RWPE1 (cell line): ENCODE measurements around the gene TM9SF4.

ENCODE experiments used
- CTCF ChIA-PET: fragments of 350-600 bp; sonication (Branson Sonifier 250); formaldehyde crosslinking; extraction: SDS; loops from one replicate; lab custom pipeline; 2021; lab: Yijun Ruan, JAX
- POLR2A ChIA-PET: fragments of 400-600 bp; formaldehyde crosslinking; extraction: SDS; loops from one replicate; lab custom pipeline; 2020; ENCODE audit warnings: antibody characterized with exemption; ENCODE audit not compliant: low non-redundant PET; lab: Yijun Ruan, JAX
- DNase-seq: peaks from one replicate; pipeline ENCODE4 v3.0.0; 2012; ENCODE audit warnings: low spot score
- H3K27ac ChIP-seq: fragments of 450-650 bp; 2 replicates; pipeline ENCODE4 v1.5.1; 2017
- TF ChIP-seq, protein P1 (sequence below): fragments of 450-650 bp; conservative IDR thresholded peaks from 2 replicates; pipeline ENCODE4 v1.5.1; 2017; ENCODE audit warnings: low read depth, mild to moderate bottlenecking

Gene TM9SF4

DNA sequence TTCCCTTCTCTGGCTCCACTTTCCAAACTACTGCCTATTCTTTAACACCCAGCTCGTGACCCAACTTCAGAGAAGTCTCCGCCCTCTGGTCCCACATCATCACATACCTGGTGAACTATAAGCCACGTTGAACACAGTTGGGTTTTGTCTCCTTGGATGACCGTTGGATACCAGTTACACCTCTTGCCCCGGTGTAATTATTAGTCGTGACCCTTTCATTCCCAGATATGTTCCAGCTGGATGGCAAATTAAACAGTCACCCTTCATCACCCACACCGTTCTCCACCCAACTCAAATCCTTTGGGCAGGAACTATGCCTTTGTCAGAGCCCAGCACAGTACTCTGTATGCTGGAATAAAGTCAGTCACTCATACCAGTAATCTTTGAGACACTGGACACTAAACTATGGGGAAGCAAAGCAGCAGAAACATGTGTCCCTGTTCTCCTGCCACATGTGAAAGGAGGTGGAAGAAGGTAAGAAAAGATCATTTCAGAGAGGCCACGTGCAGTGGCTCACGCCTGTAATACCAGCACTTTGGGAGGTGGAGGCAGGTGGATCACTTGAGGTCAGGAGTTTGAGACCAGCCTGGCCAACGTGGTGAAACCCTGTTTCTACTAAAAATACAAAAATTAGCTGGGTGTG is 75.6 kb downstream of the TM9SF4 start:
- no peak overlapping the region for H3K27ac ChIP-seq
- ChIA-PET POLR2A (no interaction called here), CTCF (no interaction called here)
- TF ChIP-seq, protein P1, sequence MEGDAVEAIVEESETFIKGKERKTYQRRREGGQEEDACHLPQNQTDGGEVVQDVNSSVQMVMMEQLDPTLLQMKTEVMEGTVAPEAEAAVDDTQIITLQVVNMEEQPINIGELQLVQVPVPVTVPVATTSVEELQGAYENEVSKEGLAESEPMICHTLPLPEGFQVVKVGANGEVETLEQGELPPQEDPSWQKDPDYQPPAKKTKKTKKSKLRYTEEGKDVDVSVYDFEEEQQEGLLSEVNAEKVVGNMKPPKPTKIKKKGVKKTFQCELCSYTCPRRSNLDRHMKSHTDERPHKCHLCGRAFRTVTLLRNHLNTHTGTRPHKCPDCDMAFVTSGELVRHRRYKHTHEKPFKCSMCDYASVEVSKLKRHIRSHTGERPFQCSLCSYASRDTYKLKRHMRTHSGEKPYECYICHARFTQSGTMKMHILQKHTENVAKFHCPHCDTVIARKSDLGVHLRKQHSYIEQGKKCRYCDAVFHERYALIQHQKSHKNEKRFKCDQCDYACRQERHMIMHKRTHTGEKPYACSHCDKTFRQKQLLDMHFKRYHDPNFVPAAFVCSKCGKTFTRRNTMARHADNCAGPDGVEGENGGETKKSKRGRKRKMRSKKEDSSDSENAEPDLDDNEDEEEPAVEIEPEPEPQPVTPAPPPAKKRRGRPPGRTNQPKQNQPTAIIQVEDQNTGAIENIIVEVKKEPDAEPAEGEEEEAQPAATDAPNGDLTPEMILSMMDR: no peak
- DNase-seq: no peak

DNA sequence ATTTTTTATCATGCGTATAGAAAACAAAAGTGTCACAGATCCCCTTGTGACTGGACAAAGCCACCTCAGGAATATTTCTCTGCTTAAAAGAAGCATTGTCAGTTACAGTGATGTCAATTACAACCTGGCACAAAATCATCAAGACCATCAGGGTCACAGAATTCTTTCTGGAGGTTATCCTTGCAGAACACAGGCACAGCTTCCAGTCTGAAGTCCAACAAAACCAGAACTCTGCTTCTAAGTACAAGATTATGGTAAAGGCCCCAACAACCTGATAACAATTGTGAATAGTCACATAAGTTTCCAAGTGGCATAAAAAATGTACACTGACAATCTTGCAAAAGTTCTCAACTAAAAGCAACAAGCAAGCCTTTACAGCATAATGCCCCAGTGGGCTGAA is 77.0 kb downstream of the TM9SF4 start:
- DNase-seq: no peak
- TF ChIP-seq, protein P1: no peak
- ChIA-PET POLR2A (no interaction called here), CTCF (interaction anchor here (0.7 kb wide), 2 partner anchors 157 to 522 kb away, joined by 3 read pairs; no protein-coding TSS in a partner anchor)
- no peak overlapping the region for H3K27ac ChIP-seq

DNA sequence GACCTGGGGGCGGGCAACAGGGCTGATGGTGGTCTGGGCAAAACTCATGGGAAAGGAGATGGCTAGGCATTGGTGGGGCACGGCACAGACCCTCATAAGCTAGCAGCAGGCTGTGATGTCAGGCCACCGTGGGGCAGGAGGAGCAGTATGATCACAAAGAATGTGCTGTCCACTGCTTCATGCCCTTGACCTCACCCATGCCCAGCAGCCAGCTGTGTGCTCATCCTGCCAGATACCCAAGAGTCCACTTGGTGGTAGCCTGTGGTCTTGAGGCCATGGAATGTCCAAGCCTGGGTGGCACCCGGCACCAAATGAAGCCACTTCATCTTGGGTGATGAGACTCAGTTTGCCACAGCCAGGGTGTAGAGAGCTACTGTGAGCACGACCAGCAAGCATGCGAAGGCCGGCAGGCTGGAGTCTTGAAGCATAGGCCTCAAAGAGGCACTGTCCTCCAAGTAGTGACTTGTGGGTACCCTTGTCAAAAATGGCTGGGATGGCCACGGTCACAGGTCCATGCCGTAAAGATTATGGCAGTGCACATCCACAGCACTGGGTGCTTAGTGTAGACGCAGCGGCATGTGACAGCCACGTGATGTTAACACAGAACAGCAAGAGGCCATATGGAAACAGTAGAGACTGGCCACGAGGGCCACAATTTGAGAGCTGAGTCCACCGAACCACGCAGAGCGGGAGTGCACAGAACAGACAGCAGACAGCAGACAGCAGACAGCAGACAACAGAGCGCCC is 79.0 kb downstream of the TM9SF4 start:
- ChIA-PET CTCF (interaction anchor here (0.6 kb wide), 1 partner anchor 12 kb away, joined by 3 read pairs; no protein-coding TSS in a partner anchor), POLR2A (no interaction called here)
- no peak overlapping the region for H3K27ac ChIP-seq
- no peak for DNase-seq
- TF ChIP-seq, protein P1: no peak

DNA sequence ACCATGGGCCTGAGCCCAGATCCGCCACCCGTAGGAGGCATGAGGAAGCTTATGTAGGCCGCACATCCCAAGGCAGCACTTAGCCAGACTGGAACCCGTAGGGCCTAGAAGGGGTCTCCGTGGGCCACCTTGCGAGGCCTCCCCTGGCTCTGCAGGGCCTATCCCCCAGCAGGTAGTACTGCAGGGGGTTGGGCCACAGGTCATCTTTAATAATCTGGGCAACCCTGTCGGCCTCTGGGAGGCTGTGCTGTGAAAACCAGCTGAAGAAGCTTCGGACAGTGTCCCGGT is 79.6 kb downstream of the TM9SF4 start:
- CTCF ChIA-PET: interaction anchor here (0.6 kb wide), 1 partner anchor 385 kb away, joined by 3 read pairs; no protein-coding TSS in a partner anchor
- DNase-seq: no peak
- H3K27ac ChIP-seq: no peak overlapping the region
- TF ChIP-seq, protein P1: no peak
- POLR2A ChIA-PET: no interaction called here

DNA sequence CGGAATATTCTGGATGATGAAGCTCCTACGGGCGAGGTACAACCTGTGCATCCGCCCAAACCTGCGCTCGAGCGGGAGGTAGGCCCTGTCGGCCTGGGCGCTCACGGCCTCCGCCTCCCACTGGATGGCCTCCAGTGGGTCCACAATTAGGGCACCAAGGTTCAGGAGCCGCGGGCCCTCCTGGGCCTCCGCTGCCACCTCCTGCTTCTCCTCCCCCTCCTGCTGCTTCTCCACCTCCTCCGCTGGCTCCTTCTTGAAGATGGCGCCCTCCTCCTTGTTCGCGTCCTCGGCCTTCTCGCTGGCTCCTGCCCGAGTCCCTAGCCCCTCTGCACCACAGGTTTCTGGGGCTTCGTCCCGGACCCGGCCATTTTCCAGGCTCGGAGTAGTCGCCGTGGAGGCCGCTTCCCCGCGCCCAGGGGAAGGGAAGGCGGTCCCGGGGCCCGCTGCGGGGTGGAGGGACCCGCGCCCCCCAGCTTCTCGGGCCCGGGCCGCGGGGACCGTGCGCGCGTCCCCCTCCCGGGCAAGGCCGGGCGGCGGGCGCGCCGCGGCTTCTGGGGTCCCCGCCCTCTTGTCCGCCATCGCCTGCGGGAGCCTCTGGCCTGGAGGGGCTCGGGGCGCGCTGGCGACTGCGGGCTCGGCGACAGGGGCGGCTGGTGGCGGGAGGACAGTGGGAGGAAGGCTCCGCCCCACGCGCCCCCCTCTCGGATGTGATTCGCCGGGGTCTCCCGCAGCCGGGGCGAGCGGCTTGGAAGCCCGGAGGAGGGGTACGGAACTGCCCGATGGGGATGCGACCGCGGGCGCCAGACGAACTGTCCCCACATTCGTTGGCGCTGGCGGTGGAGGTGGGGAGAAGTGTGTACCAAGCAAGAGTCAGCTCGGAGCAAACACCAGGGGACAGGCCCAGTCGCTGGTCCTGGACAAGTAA is 80.4 kb downstream of the TM9SF4 start:
- ChIA-PET POLR2A (no interaction called here), CTCF (interaction anchor here (0.6 kb wide), 1 partner anchor 386 kb away, joined by 3 read pairs; no protein-coding TSS in a partner anchor)
- TF ChIP-seq, protein P1: no peak
- peak overlapping the region; percentile 29 for H3K27ac ChIP-seq
- no peak for DNase-seq

DNA sequence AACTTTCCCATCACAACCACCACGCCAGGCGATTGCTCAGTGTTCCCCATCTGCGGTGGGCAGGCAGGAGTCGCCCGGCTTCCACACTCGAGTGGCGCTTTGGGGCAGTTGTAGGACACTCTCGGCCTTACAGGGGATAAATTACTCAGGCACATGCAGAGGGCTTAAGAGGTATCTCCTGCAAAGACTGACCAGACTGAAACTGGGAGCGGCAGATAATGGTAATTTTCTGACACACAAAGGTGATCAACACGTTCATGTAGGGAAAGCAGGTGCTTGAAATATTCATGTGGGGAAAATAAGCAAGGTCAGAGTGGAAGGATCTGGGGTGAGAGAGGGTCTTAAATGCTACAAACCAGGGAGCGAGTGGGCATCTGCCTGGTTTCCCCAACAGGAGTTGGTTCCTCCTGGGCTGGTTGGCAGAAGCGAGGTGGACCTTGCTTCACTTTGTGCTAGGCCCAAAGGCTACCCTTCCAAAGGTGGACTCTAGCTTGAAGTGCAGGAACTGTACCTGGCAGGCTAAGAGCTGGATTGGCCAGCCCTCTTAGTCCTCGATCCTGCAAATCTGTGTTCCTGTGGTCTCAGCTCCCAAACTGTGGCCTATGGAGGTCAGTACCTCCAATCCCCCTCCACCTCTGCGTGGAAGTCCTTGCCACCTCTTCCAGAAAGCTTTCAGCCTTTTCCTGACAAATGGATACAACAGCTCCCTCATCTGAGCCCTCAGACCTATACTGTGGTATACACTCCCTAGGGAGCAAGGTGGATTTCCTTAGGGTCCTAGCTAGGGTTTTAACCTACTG is 81.3 kb downstream of the TM9SF4 start:
- POLR2A ChIA-PET: no interaction called here

More for the DNA sequence above, 81.3 kb downstream of the TM9SF4 start:
- DNase-seq: no peak
- CTCF ChIA-PET: no interaction called here
- TF ChIP-seq, protein P1: no peak
- peak overlapping the region; percentile 29 for H3K27ac ChIP-seq
